Ascending aorta (tissue), 2 donors: ENCODE measurements around the gene IER5. TPM values are rescaled to one million over a fixed set of nuclear protein-coding genes. Genes with fewer than 3 reads are reported as not detected.
"Not testable (repeated sequence)": the region's sequence is repeated elsewhere in the genome, so short reads cannot be mapped to it uniquely, and the experiment has no call there.

ENCODE experiments used
- DNase-seq, 2 donors: peaks; one replicate each; pipeline ENCODE4 v3.0.0-alpha.2; 2019; ENCODE audit warnings: low spot score in 2 of 2
- H3K27ac ChIP-seq, 2 donors: fragments of 200-600 bp; sonication (generic); one replicate each; pipeline ENCODE4 v1.5.1; 2016 to 2017; ENCODE audit warnings: mild to moderate bottlenecking in 1 of 2
- H3K27me3 ChIP-seq: fragments of 200-600 bp; sonication (generic); one replicate; pipeline ENCODE4 v1.5.1; 2017
- H3K36me3 ChIP-seq, 2 donors: fragments of 200-600 bp; sonication (generic); one replicate each; pipeline ENCODE4 v1.5.1; 2016
- H3K4me1 ChIP-seq, 2 donors: fragments of 200-600 bp; sonication (generic); one replicate each; pipeline ENCODE4 v1.5.1; 2016 to 2017; ENCODE audit warnings: mild to moderate bottlenecking in 1 of 2
- H3K4me3 ChIP-seq, 2 donors: fragments of 200-600 bp; sonication (generic); one replicate each; pipeline ENCODE4 v1.5.1; 2016 to 2017; ENCODE audit warnings: mild to moderate bottlenecking in 1 of 2
- H3K9me3 ChIP-seq, 2 donors: fragments of 200-600 bp; sonication (generic); one replicate each; pipeline ENCODE4 v1.5.1; 2016
- CTCF ChIP-seq, 3 experiments: fragments of 200-600 bp in 2 of 3; fragments of 450-650 bp in 1 of 3; sonication (generic) in 2 of 3; IDR thresholded peaks; one replicate each; pipeline ENCODE4 v1.5.1; 2016 to 2019; ENCODE audit warnings: antibody characterized with exemption in 3 of 3, mild to moderate bottlenecking in 1 of 3, moderate library complexity in 1 of 3
- intact Hi-C: fragments of 100-400 bp; cut with DNase I; formaldehyde crosslinking; loops from one replicate; pipeline ENCODE4 v1.15.1; 2023
- total RNA-seq: library from RNA; depleted of rRNA; stranded (reverse); fragments of >200 nt; gene quantifications from one replicate; pipeline ENCODE4 v1.1.0, GENCODE V29; 2016

IER5 gene
- total RNA-seq, 1 donor from 2014 or later: 47.9 TPM

DNA sequence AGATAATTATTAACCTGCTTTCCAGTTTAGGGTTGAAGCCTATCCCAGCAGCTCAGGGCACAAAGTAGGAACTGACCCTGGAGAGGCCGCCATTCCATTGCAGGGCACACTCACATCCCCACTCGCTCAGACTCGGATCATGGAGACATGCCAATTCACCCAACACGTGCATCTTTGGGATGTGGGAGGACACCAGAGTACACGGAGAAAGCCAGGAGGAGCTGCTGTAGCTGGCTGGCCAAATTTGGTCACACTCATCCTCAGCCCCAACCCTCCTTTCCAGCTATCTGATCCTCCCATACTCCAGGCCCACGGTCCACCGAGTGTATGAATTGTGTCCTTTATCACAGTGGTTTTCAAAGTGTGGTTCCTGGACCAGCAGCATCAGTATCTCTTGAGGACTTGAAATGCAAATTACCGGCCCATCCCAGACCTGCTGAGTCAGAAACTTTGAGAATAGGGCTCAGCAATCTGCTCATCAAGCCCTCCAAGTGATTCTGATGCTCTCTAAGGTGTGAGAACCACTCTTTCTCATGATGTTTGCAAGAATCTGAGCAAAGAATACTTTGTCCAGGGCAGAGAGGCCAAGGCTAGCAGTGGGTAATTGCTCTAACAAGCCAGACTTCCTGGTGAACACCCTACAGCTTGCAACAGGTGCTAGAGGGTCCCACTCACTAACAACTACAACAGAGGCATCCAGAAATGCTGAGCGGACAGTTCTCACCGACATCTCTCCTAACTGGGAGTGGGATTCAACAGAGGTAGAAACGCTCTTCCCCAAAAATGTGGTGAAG, 26.3 kb downstream of the IER5 start:
- Histone ChIP-seq H3K27me3 (no peaks in the 10 kb centered on the region), H3K36me3 (no peaks in the 10 kb centered on the region), H3K4me1 (peaks cover 0 to 14% of the 10 kb centered on the region in 2 donors), H3K9me3 (no peaks in the 10 kb centered on the region), H3K27ac (no peak overlapping the region), H3K4me3 (no peak overlapping the region)
- intact Hi-C loops: no loop called here
- no peak for DNase-seq
- no peak for TF ChIP-seq CTCF (IDR thresholded peaks at IDR 0.05)

DNA sequence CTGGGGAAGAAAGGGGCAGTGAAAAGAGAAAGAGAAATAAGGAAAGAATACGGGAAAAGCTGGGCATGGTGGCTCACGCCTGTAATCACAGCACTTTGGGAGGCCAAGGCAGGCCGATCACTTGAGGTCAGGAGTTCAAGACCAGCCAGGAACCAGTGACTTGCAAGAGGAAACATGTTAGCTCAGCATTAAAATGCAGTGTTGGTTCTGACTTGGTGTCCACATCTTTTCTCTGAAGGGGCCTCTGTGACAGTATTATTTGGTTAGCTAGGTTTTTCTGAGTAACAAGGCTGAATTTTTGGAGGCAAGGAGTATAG, 26.8 kb downstream of the IER5 start:
- H3K4me1 ChIP-seq: peaks cover 0 to 14% of the 10 kb centered on the region in 2 donors
- H3K9me3 ChIP-seq: no peaks in the 10 kb centered on the region
- DNase-seq: no peak
- no peak overlapping the region for H3K4me3 ChIP-seq
- no peaks in the 10 kb centered on the region for H3K27me3 ChIP-seq
- no peaks in the 10 kb centered on the region for H3K36me3 ChIP-seq
- intact Hi-C loops: no loop called here
- no peak overlapping the region for H3K27ac ChIP-seq
- TF ChIP-seq CTCF (IDR thresholded peaks at IDR 0.05): no peak

DNA sequence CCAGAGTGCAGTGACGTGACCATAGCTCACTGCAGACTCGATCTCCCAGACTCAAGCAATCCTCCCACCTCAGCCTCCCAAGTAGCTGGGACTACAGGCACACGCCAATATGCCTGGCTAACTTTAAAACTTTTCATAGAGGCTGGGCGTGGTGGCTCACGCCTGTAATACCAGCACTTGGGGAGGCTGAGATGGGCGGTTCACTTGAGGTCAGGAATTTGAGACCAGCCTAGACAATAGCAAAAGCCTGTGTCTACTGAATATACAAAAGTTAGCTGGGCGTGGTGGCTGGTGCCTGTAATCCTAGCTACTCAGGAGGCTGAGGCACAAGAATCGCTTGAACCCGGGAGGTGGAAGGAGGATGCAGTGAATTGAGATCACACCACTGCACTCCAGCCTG, 27.5 kb downstream of the IER5 start:
- H3K27ac ChIP-seq, DNase-seq, intact Hi-C loops, H3K4me3 ChIP-seq, H3K36me3 ChIP-seq, H3K27me3 ChIP-seq, H3K9me3 ChIP-seq: not testable (repeated sequence)
- peaks cover 0 to 14% of the 10 kb centered on the region in 2 donors for H3K4me1 ChIP-seq

- Histone ChIP-seq H3K27me3 (no peaks in the 10 kb centered on the region), H3K9me3 (no peaks in the 10 kb centered on the region), H3K4me1 (peaks cover 0 to 11% of the 10 kb centered on the region in 2 donors), H3K27ac (no peak overlapping the region), H3K4me3 (no peak overlapping the region), H3K36me3 (no peaks in the 10 kb centered on the region)
- intact Hi-C loops: no loop called here
- no peak for DNase-seq
- TF ChIP-seq CTCF (IDR thresholded peaks at IDR 0.05): no peak
Observed at GRCh38 chr1:181116819-181117390, 28.4 kb downstream of the IER5 start.

DNA sequence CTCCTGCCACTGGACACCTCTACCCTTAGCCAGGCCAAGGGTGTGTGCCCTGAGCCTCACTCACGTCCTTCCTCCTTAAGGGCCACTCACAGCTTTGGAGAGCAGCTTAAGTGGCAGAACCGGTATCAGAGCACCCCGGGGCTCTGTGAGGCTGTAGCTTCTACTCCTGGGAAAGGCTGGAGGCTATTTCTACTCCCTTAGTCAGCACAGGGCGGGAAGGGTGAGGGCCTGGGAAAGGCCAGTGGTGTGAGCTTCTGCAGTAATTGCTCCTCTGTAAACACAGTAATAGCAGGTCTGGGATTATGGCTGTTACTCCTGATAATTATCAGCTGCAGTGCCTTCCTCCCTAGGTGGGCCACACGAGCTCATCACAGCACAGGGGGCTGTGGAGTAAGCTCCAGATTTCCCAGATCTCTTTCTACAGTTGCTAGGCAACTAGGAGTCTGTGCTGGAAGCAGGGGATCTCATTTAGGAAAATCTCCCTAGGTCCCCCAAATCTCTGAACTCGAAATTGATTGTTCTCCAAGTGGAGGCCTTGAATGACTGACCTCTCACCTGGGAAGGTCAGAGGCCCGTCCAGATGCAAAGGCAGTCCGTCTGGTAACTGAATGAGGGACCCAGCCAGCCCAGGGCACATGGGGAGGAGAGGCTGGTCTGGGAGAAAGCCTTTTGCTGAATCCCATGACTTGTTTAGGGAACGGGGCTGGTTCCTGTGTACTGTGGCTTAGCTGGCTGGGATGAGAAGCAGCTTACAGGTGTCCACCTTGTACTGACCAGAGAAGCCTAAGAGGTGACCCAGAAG, 29.3 kb downstream of the IER5 start:
- Histone ChIP-seq H3K36me3 (no peaks in the 10 kb centered on the region), H3K4me1 (peaks cover 0 to 5% of the 10 kb centered on the region in 2 donors), H3K9me3 (no peaks in the 10 kb centered on the region), H3K27ac (no peak overlapping the region), H3K4me3 (no peak overlapping the region), H3K27me3 (no peaks in the 10 kb centered on the region)
- intact Hi-C loops: no loop called here
- DNase-seq: no peak
- TF ChIP-seq CTCF (IDR thresholded peaks at IDR 0.05): no peak
